Measurements from ENCODE around the gene PDE4D.

GRCh38 chr5:58946230-58946629, 947.3 kb downstream of the PDE4D start:
- no peak for TF ChIP-seq CTCF (IDR thresholded peaks at IDR 0.05)
- TF ChIP-seq EZH2 (IDR thresholded peaks at IDR 0.05): no peak
- no peak for TF ChIP-seq EZH2phosphoT487 (IDR thresholded peaks at IDR 0.05)

Data from neural progenitor cell (in vitro differentiated cells).